K562 (cell line): ENCODE data around the gene LRRTM2. TPM values are rescaled to one million over a fixed set of nuclear protein-coding genes. Genes with fewer than 3 reads are reported as not detected.

Experiments used
- ARID2 ChIP-seq: fragments of 450-650 bp; IDR thresholded peaks from 2 replicates; pipeline ENCODE4 v1.6.1; 2017; ENCODE audit warnings: antibody characterized with exemption, mild to moderate bottlenecking
- ETV6 ChIP-seq, 3 experiments: fragments of 150-350 bp in 1 of 3; sonication (generic) in 1 of 3; formaldehyde crosslinking in 1 of 3; IDR thresholded peaks; 2 replicates each; pipeline versions ENCODE4 v1.6.1 to v1.8.0; 2014 to 2022; ENCODE audit warnings: borderline replicate concordance in 2 of 3, low read depth in 2 of 3, antibody characterized with exemption in 1 of 3, low read length in 1 of 3, mild to moderate bottlenecking in 1 of 3, missing genetic modification reagents in 1 of 3
- NBN ChIP-seq: fragments of 450-650 bp; IDR thresholded peaks from 2 replicates; pipeline ENCODE4 v1.6.1; 2016; ENCODE audit warnings: low read depth, mild to moderate bottlenecking
- RNF2 ChIP-seq: sonication (generic); IDR thresholded peaks from 2 replicates; pipeline ENCODE4 v1.6.1; 2016
- SOX6 ChIP-seq: fragments of 450-650 bp; IDR thresholded peaks from 2 replicates; pipeline ENCODE4 v1.6.1; 2014; ENCODE audit warnings: mild to moderate bottlenecking
- ZNF274 ChIP-seq: IDR thresholded peaks from 2 replicates; pipeline ENCODE4 v1.6.1; 2011; ENCODE audit warnings: low read depth, mild to moderate bottlenecking, low read length, moderate library complexity, borderline replicate concordance
- ZNF507 ChIP-seq: conservative IDR thresholded peaks from 2 replicates; pipeline ENCODE4 v1.6.1; 2017; ENCODE audit warnings: missing genetic modification characterization, missing compliant biosample characterization
- polyA plus RNA-seq, 8 experiments: library from polyadenylated mRNA; depleted of rRNA in 4 of 8; stranded (reverse) in 5 of 8; unstranded in 3 of 8; fragments of >200 nt; fragmentation: Nextera tagmentation in 2 of 8; fragmentation: Illumina TruSeq in 1 of 8; extraction: Ambion mirVana in 2 of 8; extraction: Trizol in 1 of 8; gene quantifications; 2 replicates each; pipeline versions ENCODE4 v1.2.1 to v1.2.3, GENCODE V29; 2011 to 2014; ENCODE audit warnings: inconsistent platforms in 1 of 8, missing spikeins in 1 of 8
- total RNA-seq, 7 experiments: library from RNA; depleted of rRNA in 6 of 7; stranded (reverse); fragments of >200 nt in 6 of 7; fragmentation: Illumina TruSeq in 2 of 7; extraction: Trizol in 2 of 7; gene quantifications; 2 replicates each; pipeline versions ENCODE4 v1.2.1 to v1.2.3, GENCODE V29; 2011 to 2021; ENCODE audit warnings: low replicate concordance in 1 of 7
- TF ChIP-seq, protein P1 (sequence below), 2 experiments: IDR thresholded peaks; 2 replicates each; pipeline ENCODE4 v1.6.1; 2011; ENCODE audit warnings: borderline replicate concordance in 1 of 2, control low read depth in 1 of 2, low read depth in 1 of 2, low read length in 1 of 2, mild to moderate bottlenecking in 1 of 2, mixed read lengths in 1 of 2, moderate library complexity in 1 of 2; ENCODE audit not compliant: insufficient read depth in 1 of 2, insufficient read length in 1 of 2, poor library complexity in 1 of 2, severe bottlenecking in 1 of 2; ENCODE audit errors: extremely low read depth in 1 of 2
- TF ChIP-seq, protein P2 (sequence below), 2 experiments: fragments of 450-650 bp in 1 of 2; sonication (generic) in 1 of 2; formaldehyde crosslinking; conservative IDR thresholded peaks; 2 replicates each; pipeline versions ENCODE4 v1.4.0 to v1.8.1; 2020 to 2022; ENCODE audit warnings: mild to moderate bottlenecking in 1 of 2, missing genetic modification reagents in 1 of 2
- TF ChIP-seq, protein P3 (sequence below): IDR thresholded peaks from 2 replicates; pipeline ENCODE4 v1.6.1; 2012; ENCODE audit warnings: low read depth, low read length, improper control_type of control experiment, borderline replicate concordance

Gene LRRTM2
- total and polyA plus RNA-seq, 9 of the 15 experiments (the other 6 are each of a cell fraction or from before 2014, with no cell fraction given), result under 0.01 to 0.07 (median 0.03) TPM; not detected in 4

DNA sequence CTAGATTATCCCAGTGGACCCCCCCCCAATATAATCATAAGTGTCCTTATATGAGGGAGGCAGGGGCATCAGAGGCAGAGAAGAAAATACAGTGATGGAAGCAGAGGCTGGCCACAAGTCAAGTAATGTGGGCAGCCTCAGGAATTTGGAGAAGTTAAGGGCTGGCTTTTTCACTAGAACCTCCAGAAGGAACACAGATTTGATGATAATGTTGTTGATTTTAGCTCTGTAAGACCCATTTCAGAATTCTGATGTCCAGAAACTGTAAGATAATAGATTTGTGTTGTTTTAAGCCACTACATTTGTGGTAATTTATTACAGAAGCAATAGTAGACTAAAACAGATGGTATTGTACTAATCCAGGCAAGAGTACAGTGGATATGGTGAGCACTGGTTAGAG, 36.3 kb upstream of the LRRTM2 start (continued):
- TF ChIP-seq, protein P1, sequence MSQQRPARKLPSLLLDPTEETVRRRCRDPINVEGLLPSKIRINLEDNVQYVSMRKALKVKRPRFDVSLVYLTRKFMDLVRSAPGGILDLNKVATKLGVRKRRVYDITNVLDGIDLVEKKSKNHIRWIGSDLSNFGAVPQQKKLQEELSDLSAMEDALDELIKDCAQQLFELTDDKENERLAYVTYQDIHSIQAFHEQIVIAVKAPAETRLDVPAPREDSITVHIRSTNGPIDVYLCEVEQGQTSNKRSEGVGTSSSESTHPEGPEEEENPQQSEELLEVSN (IDR thresholded peaks at IDR 0.05; ENCODE audit: borderline replicate concordance in 1 of 2, extremely low read depth in 1 of 2, insufficient read depth in 1 of 2, insufficient read length in 1 of 2, low read depth in 1 of 2, low read length in 1 of 2, poor library complexity in 1 of 2, severe bottlenecking in 1 of 2), result no peak
- TF ChIP-seq ZNF274 (no peak), ZNF507 (tag) (no peak), SOX6 (no peak), ETV6 (IDR thresholded peaks at IDR 0.05; ENCODE audit: borderline replicate concordance in 1 of 2, low read depth in 2 of 2, low read length in 1 of 2) (no peak), ETV6 (CRISPR knock-in tag; IDR thresholded peaks at IDR 0.05; ENCODE audit: borderline replicate concordance) (no peak), NBN (no peak), RNF2 (no peak), ARID2 (no peak)
- TF ChIP-seq, protein P2, sequence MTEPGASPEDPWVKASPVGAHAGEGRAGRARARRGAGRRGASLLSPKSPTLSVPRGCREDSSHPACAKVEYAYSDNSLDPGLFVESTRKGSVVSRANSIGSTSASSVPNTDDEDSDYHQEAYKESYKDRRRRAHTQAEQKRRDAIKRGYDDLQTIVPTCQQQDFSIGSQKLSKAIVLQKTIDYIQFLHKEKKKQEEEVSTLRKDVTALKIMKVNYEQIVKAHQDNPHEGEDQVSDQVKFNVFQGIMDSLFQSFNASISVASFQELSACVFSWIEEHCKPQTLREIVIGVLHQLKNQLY (CRISPR knock-in tag; conservative IDR thresholded peaks at IDR 0.05), result no peak
- TF ChIP-seq, protein P3, sequence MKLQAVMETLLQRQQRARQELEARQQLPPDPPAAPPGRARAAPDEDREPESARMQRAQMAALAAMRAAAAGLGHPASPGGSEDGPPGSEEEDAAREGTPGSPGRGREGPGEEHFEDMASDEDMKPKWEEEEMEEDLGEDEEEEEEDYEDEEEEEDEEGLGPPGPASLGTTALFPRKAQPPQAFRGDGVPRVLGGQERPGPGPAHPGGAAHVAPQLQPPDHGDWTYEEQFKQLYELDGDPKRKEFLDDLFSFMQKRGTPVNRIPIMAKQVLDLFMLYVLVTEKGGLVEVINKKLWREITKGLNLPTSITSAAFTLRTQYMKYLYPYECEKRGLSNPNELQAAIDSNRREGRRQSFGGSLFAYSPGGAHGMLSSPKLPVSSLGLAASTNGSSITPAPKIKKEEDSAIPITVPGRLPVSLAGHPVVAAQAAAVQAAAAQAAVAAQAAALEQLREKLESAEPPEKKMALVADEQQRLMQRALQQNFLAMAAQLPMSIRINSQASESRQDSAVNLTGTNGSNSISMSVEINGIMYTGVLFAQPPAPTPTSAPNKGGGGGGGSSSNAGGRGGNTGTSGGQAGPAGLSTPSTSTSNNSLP, result no peak
